AG10803 (cell line): ENCODE measurements around the gene RNF213.

ENCODE experiments used
- DNase-seq: peaks from one replicate; pipeline ENCODE4 v3.0.0; 2010; ENCODE audit warnings: low read depth
- H3K4me3 ChIP-seq: 2 replicates; pipeline ENCODE4 v1.5.1; 2011; ENCODE audit warnings: mild to moderate bottlenecking, low read length, control low read depth
- CTCF ChIP-seq: conservative IDR thresholded peaks from 2 replicates; pipeline ENCODE4 v1.5.1; 2011; ENCODE audit warnings: mild to moderate bottlenecking, low read length, control low read depth, inconsistent platforms

Gene RNF213

GRCh38 chr17:80413771-80414507 lies 153.3 kb downstream of the RNF213 start:
- H3K4me3 ChIP-seq = peak overlapping the region; percentile 99
- DNase-seq = no peak

GRCh38 chr17:80414508-80414802 lies 153.8 kb downstream of the RNF213 start:
- no peak for DNase-seq
- no peak for TF ChIP-seq CTCF
- peak overlapping the region; percentile 99 for H3K4me3 ChIP-seq

More at GRCh38 chr17:80413771-80414507, 153.3 kb downstream of the RNF213 start:
- TF ChIP-seq CTCF = no peak

GRCh38 chr17:80414803-80415625 lies 154.4 kb downstream of the RNF213 start, which contains the start of gene ENDOV:
Gene ENDOV, plus strand, starts transcription at chr17:80415167. Its CDS starts 28 bp downstream, at chr17:80415195.
- DNase-seq = peak; percentile 93
- no peak for TF ChIP-seq CTCF
- H3K4me3 ChIP-seq = peak within 1 kb of the TSS; percentile 99

GRCh38 chr17:80415626-80416137 lies 155.0 kb downstream of the RNF213 start:
- DNase-seq = no peak
- H3K4me3 ChIP-seq = peak overlapping the region; percentile 99
- TF ChIP-seq CTCF = no peak

GRCh38 chr17:80416260-80416939 lies 155.7 kb downstream of the RNF213 start:
- DNase-seq = no peak
- peak overlapping the region; percentile 99 for H3K4me3 ChIP-seq
- TF ChIP-seq CTCF = no peak

- TF ChIP-seq CTCF = no peak
- no peak overlapping the region for H3K4me3 ChIP-seq
- DNase-seq = no peak
These were observed 156.3 kb downstream of the RNF213 start for GRCh38 chr17:80416940-80417293.
